Ascending aorta (tissue), 2 donors: ENCODE results near the gene CDKN2D. TPM values are rescaled to one million over a fixed set of nuclear protein-coding genes. Genes with fewer than 3 reads are reported as not detected.
A peak's percentile ranks its signal among the peaks of the same experiment; 100 is the strongest.
"Not testable (repeated sequence)": the region's sequence is repeated elsewhere in the genome, so short reads cannot be mapped to it uniquely, and the experiment has no call there.

Experiments used
- DNase-seq, 2 donors: peaks; one replicate each; pipeline ENCODE4 v3.0.0-alpha.2; 2019; ENCODE audit warnings: low spot score in 2 of 2
- H3K27ac ChIP-seq, 2 donors: fragments of 200-600 bp; sonication (generic); one replicate each; pipeline ENCODE4 v1.5.1; 2016 to 2017; ENCODE audit warnings: mild to moderate bottlenecking in 1 of 2
- H3K27me3 ChIP-seq: fragments of 200-600 bp; sonication (generic); one replicate; pipeline ENCODE4 v1.5.1; 2017
- H3K36me3 ChIP-seq, 2 donors: fragments of 200-600 bp; sonication (generic); one replicate each; pipeline ENCODE4 v1.5.1; 2016
- H3K4me1 ChIP-seq, 2 donors: fragments of 200-600 bp; sonication (generic); one replicate each; pipeline ENCODE4 v1.5.1; 2016 to 2017; ENCODE audit warnings: mild to moderate bottlenecking in 1 of 2
- H3K4me3 ChIP-seq, 2 donors: fragments of 200-600 bp; sonication (generic); one replicate each; pipeline ENCODE4 v1.5.1; 2016 to 2017; ENCODE audit warnings: mild to moderate bottlenecking in 1 of 2
- H3K9me3 ChIP-seq, 2 donors: fragments of 200-600 bp; sonication (generic); one replicate each; pipeline ENCODE4 v1.5.1; 2016
- CTCF ChIP-seq, 3 experiments: fragments of 200-600 bp in 2 of 3; fragments of 450-650 bp in 1 of 3; sonication (generic) in 2 of 3; IDR thresholded peaks; one replicate each; pipeline ENCODE4 v1.5.1; 2016 to 2019; ENCODE audit warnings: antibody characterized with exemption in 3 of 3, mild to moderate bottlenecking in 1 of 3, moderate library complexity in 1 of 3
- intact Hi-C: fragments of 100-400 bp; cut with DNase I; formaldehyde crosslinking; loops from one replicate; pipeline ENCODE4 v1.15.1; 2023
- total RNA-seq: library from RNA; depleted of rRNA; stranded (reverse); fragments of >200 nt; gene quantifications from one replicate; pipeline ENCODE4 v1.1.0, GENCODE V29; 2016

CDKN2D gene
- total RNA-seq, 1 donor from 2014 or later, result 20.3 TPM

- Histone ChIP-seq H3K27ac (peak overlapping the region in 1 of 2 donors; percentile 89), H3K4me3 (peak overlapping the region; percentile 98 to 100), H3K9me3 (no peaks in the 10 kb centered on the region), H3K27me3 (no peaks in the 10 kb centered on the region), H3K4me1 (peaks cover 10 to 14% of the 10 kb centered on the region in 2 donors), H3K36me3 (peaks cover 5 to 7% of the 10 kb centered on the region in 2 donors)
- intact Hi-C loops, result loop anchor here (1.0 to 2.0 kb wide), 2 partner anchors 29 to 40 kb away; partner anchors contain the start of gene KEAP1
- no peak for TF ChIP-seq CTCF (IDR thresholded peaks at IDR 0.05)
- no peak for DNase-seq
Measured at GRCh38 chr19:10543059-10543419, 25.7 kb downstream of the CDKN2D start.

- H3K4me1 ChIP-seq, H3K9me3 ChIP-seq, H3K27ac ChIP-seq, H3K36me3 ChIP-seq, DNase-seq, H3K4me3 ChIP-seq, H3K27me3 ChIP-seq, intact Hi-C loops: not testable (repeated sequence)
Measured at GRCh38 chr19:10539016-10539415, 29.8 kb downstream of the CDKN2D start.

DNA sequence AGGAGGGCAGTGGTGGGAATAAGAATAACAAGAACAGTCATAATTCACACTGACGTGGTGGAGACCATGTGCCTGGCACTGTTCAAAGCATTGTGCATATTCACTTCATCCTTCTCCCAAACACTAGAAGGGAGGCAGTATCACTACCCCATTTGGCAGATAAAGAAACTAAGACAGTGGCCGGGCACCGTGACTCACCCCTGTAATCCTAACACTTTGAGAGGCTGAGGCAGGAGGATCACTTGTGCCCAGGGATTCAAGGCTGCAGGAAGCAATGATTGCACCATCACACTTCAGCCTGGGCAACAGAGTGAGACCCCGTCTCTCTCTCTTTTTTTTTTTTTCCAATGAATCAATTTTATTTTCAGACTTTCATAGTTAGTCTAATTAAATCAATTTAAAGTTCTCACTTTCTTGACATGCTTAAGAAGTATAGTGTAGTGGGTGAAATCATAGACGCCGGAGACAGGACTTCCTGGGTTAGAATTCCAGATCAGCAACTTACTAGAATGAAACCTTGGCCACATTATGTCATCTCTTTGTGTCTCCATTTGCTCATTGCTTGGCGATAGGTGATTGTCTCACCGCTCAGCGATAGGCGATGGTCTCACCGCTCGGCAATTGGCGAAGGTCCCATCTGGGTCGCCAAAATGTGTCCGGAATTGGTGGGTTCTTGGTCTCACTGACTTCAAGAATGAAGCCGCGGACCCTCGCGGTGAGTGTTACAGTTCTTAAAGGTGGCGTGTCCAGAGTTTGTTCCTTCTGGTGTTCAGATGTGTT, 30.4 kb downstream of the CDKN2D start:
- H3K27ac ChIP-seq, result no peak overlapping the region

DNA sequence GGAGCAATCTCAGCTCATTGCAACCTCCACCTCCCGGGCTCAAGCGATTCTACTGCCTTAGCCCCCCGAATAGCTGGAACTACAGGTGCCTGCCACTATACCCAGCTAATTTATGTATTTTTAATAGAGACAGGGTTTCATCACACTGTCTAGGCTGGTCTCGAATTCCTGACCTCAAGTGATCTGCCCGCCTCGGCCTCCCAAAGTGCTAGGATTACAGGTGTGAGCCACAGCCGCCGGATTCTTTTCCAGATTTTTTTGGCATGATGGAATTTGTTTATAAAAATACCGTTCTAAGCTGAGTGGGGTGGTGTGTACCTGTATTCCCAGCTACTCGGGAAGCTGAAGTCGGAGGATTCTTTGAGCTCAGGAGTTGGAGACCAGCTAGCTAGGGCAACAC, 31.1 kb downstream of the CDKN2D start:
- Histone ChIP-seq H3K27ac (no peak overlapping the region), H3K4me1 (no peaks in the 10 kb centered on the region), H3K4me3 (no peak overlapping the region), H3K27me3 (no peaks in the 10 kb centered on the region), H3K36me3 (no peaks in the 10 kb centered on the region), H3K9me3 (no peaks in the 10 kb centered on the region)
- intact Hi-C loops, result no loop called here
- no peak for TF ChIP-seq CTCF (IDR thresholded peaks at IDR 0.05)
- DNase-seq, result no peak

More for the DNA sequence above, 30.4 kb downstream of the CDKN2D start:
- Histone ChIP-seq H3K36me3 (no peaks in the 10 kb centered on the region), H3K27me3 (no peaks in the 10 kb centered on the region), H3K4me3 (no peak overlapping the region), H3K9me3 (no peaks in the 10 kb centered on the region), H3K4me1 (peaks cover 2% of the 10 kb centered on the region in 2 donors)
- TF ChIP-seq CTCF (IDR thresholded peaks at IDR 0.05), result no peak
- intact Hi-C loops, result no loop called here
- no peak for DNase-seq

GRCh38 chr19:10535613-10536012, 33.2 kb downstream of the CDKN2D start:
- Histone ChIP-seq H3K36me3 (no peaks in the 10 kb centered on the region), H3K27me3 (no peaks in the 10 kb centered on the region), H3K4me1 (no peaks in the 10 kb centered on the region), H3K27ac (no peak overlapping the region), H3K4me3 (no peak overlapping the region), H3K9me3 (no peaks in the 10 kb centered on the region)
- TF ChIP-seq CTCF (IDR thresholded peaks at IDR 0.05), result no peak
- intact Hi-C loops, result no loop called here
- no peak for DNase-seq

- Histone ChIP-seq H3K9me3 (no peaks in the 10 kb centered on the region), H3K27me3 (no peaks in the 10 kb centered on the region), H3K36me3 (no peaks in the 10 kb centered on the region), H3K27ac (peak overlapping the region in 1 of 2 donors; percentile 53), H3K4me1 (no peaks in the 10 kb centered on the region), H3K4me3 (no peak overlapping the region)
- intact Hi-C loops, result no loop called here
- TF ChIP-seq CTCF (IDR thresholded peaks at IDR 0.05), result no peak
- DNase-seq, result no peak
Measured at GRCh38 chr19:10533646-10534386, 35.0 kb downstream of the CDKN2D start.
